Epithelial cell of esophagus (primary cell): ENCODE results near the gene TMEM116.

Experiments
- DNase-seq: peaks from one replicate; pipeline ENCODE4 v3.0.0; 2010; ENCODE audit warnings: low read depth
- H3K4me3 ChIP-seq: 2 replicates; pipeline ENCODE4 v1.5.1; 2011; ENCODE audit warnings: mild to moderate bottlenecking, low read length, control low read depth
- CTCF ChIP-seq: IDR thresholded peaks from 2 replicates; pipeline ENCODE4 v1.5.1; 2011; ENCODE audit warnings: low read depth, mild to moderate bottlenecking, low read length, control low read depth, inconsistent platforms; ENCODE audit not compliant: insufficient read depth; ENCODE audit errors: missing control alignments

The TMEM116 gene

DNA sequence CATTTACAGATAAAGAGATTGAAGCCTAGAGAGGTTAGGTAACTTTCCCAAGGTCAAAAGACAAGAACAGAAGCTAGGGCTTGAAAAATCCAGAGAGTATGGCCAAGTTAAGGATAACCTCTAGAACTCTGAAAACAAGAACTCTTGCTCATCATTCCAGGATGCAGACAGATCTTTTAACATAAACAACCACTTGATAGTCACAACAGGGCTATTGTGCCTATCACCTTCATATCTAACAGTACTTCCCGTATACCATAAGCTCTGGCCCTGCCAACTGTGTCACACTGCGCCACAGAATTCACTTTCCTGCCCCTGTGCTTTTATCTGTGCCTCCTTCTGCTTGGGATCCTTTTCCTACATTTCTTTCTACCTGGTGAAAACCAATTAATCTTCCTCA lies 18.5 kb upstream of the TMEM116 start:
- H3K4me3 ChIP-seq, result no peak overlapping the region
- DNase-seq, result no peak
- TF ChIP-seq CTCF, result no peak

GRCh38 chr12:112029301-112029700 lies 16.3 kb upstream of the TMEM116 start:
- H3K4me3 ChIP-seq, result no peak overlapping the region
- TF ChIP-seq CTCF, result no peak
- no peak for DNase-seq

DNA sequence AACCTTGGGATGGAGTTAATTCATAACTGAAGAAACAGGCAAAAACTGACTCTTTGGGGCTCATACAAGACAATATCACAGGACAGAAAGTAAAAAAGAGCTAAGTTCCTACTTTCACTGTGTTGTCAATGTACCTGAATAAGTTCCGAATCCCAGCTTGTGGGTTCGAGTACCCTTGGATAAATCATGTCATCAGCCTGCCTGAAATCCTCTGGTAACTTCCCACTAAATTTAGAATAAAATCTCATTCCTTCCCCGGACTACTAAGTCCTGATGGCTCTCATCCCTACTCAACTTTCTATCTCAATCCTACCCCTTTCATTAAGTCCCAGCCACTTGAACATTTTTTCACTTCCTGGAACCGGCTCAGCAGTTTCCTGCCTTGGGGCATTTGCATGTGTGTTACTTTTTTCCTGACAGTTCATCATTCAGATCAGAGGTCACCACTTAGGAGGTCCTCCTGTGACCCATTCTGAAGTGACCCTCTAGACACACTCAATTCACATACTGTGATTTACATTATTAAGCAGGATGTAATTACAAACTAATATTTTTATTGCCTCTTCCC lies 12.9 kb upstream of the TMEM116 start:
- TF ChIP-seq CTCF, result no peak
- peak; percentile 33 for DNase-seq
- no peak overlapping the region for H3K4me3 ChIP-seq

DNA sequence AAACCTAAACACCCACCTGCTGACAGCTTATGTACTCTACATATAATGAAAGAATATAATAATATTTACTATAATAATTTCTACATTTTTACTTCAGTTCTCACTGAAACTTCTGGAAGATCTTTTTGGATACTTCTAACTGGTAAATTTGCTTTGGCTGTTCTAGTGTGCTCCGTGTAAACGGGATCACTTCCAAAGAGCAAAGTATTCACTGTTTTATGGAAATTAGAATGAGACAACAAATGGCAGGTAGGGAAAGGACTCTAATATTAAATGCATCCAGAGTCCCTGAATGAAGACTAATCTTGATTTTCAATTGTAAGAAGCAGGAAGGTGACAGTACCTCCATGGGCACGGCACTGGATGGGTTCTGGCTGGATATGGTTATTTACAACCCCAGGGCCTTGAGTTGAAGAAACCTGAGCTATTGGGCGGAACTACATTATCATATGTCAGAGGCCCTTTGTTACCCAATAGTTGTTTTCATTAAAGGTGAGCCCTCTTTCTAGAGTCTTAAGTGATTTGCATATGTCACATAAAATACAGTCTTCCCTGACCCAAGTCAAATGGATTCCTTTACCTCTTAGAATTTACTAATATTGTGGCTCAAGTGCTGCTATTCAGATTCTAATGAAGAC lies 10.9 kb upstream of the TMEM116 start:
- no peak for DNase-seq
- no peak overlapping the region for H3K4me3 ChIP-seq
- no peak for TF ChIP-seq CTCF

- DNase-seq, result no peak
- no peak for TF ChIP-seq CTCF
- H3K4me3 ChIP-seq, result no peak overlapping the region
Measured at GRCh38 chr12:112022241-112023016, 9.5 kb upstream of the TMEM116 start.

- TF ChIP-seq CTCF, result no peak
- no peak for DNase-seq
Measured at GRCh38 chr12:112020947-112021457, 8.0 kb upstream of the TMEM116 start.

More at GRCh38 chr12:112020947-112021457, 8.0 kb upstream of the TMEM116 start:
- no peak overlapping the region for H3K4me3 ChIP-seq
